ENCODE results near the gene PLCXD1. TPM values are rescaled to one million over a fixed set of nuclear protein-coding genes. Genes with fewer than 3 reads are reported as not detected.

The PLCXD1 gene
- total RNA-seq, 4 donors from 2014 or later, result 3.7 to 7.9 (median 6.3) TPM

- Histone ChIP-seq H3K9me3 (no peaks in the 10 kb centered on the region), H3K4me3 (replicated peaks in 1 of 3) (no peak overlapping the region), H3K4me1 (no peaks in the 10 kb centered on the region), H3K36me3 (peaks cover 46 to 51% of the 10 kb centered on the region in 2 donors), H3K27ac (no peak overlapping the region), H3K27me3 (no peaks in the 10 kb centered on the region)
- DNase-seq, result no peak
- WGBS, 2 donors, result 96 to 97% methylated on average over 27 to 34 of the region's 34 CpGs
- TF ChIP-seq POLR2A (IDR thresholded peaks at IDR 0.05), result no peak
- TF ChIP-seq CTCF (IDR thresholded peaks at IDR 0.05), result no peak
- intact Hi-C loops (cut with DNase I), result no loop called here
Observed at GRCh38 chrX:314049-314448, 32.9 kb downstream of the PLCXD1 start.

- peak in 1 of 2 donors; percentile 2 for DNase-seq
- Histone ChIP-seq H3K9me3 (no peaks in the 10 kb centered on the region), H3K27ac (no peak overlapping the region), H3K27me3 (no peaks in the 10 kb centered on the region), H3K4me1 (peaks cover 5 to 7% of the 10 kb centered on the region in 2 donors), H3K4me3 (replicated peaks in 1 of 3) (no peak overlapping the region), H3K36me3 (peaks cover 41 to 46% of the 10 kb centered on the region in 2 donors)
- TF ChIP-seq POLR2A (IDR thresholded peaks at IDR 0.05) (no peak), CTCF (IDR thresholded peaks at IDR 0.05) (no peak)
- WGBS, 2 donors, result 91% methylated on average over 48 to 50 of the region's 51 CpGs
- intact Hi-C loops (cut with DNase I), result loop anchor here (5.0 kb wide), 1 partner anchor 72 kb away; the partner anchor contains the start of gene PPP2R3B
Observed at GRCh38 chrX:314781-315595, 33.8 kb downstream of the PLCXD1 start.

GRCh38 chrX:316351-317325 lies 35.5 kb downstream of the PLCXD1 start:
- Histone ChIP-seq H3K36me3 (peaks cover 29 to 33% of the 10 kb centered on the region in 2 donors), H3K27ac (no peak overlapping the region), H3K27me3 (no peaks in the 10 kb centered on the region), H3K4me1 (peaks cover 12 to 15% of the 10 kb centered on the region in 2 donors), H3K9me3 (no peaks in the 10 kb centered on the region), H3K4me3 (replicated peaks in 1 of 3) (no peak overlapping the region)
- TF ChIP-seq CTCF (IDR thresholded peaks at IDR 0.05), result no peak
- no peak for TF ChIP-seq POLR2A (IDR thresholded peaks at IDR 0.05)
- intact Hi-C loops (cut with DNase I), result loop anchor here (5.0 kb wide), 1 partner anchor 71 kb away; the partner anchor contains the start of gene PPP2R3B
- 94 to 96% methylated on average over 42 to 47 of the region's 50 CpGs for WGBS, 2 donors
- DNase-seq, result peak in 1 of 2 donors; percentile 15

GRCh38 chrX:317424-318067 lies 36.4 kb downstream of the PLCXD1 start:
- Histone ChIP-seq H3K27me3 (no peaks in the 10 kb centered on the region), H3K36me3 (peaks cover 20 to 25% of the 10 kb centered on the region in 2 donors), H3K27ac (no peak overlapping the region), H3K4me3 (replicated peaks in 1 of 3) (peak overlapping the region in 2 of 3 donors; percentile 12 to 73), H3K9me3 (no peaks in the 10 kb centered on the region), H3K4me1 (peaks cover 12 to 15% of the 10 kb centered on the region in 2 donors)
- intact Hi-C loops (cut with DNase I), result loop anchor here (5.0 kb wide), 1 partner anchor 70 kb away; the partner anchor contains the start of gene PPP2R3B
- WGBS, 2 donors, result 51 to 60% methylated on average over 20 to 23 of the region's 28 CpGs
- DNase-seq, result no peak
- no peak for TF ChIP-seq POLR2A (IDR thresholded peaks at IDR 0.05)
- no peak for TF ChIP-seq CTCF (IDR thresholded peaks at IDR 0.05)

Measured in thyroid gland (tissue), 4 donors.